Pons (tissue), 1 donor: Measurements from ENCODE around the gene TIGD4.
"Not testable (repeated sequence)": the region's sequence is repeated elsewhere in the genome, so short reads cannot be mapped to it uniquely, and the experiment has no call there.

Experiments used
- DNase-seq: peaks from one replicate; pipeline ENCODE4 v3.0.0-alpha.2; 2016; ENCODE audit warnings: low spot score

TIGD4 gene

DNA sequence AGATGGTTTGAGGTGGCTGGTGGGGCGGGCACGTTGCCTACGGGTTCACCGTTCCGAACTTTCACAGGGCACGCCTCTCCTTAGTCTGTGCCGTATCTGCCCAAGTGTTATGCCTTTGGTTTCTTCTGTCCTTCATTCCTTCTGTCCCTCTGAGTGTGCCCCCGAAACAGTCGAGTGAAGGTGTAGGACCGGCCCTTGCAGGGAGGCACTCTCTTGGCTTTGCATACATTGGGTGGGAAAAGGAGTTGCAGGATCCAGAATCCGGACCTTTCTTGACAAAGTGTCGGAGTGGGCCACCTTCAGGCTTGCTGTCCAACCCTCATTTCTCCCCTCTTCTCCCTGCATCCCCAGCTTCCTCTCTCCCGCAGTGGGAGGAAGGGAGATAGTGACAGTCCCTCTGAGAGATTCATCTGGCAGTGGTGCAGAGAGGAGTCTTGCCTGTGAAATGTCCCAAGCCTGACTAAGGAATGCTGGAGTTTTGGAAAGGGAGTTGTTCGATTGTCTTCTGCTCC, 793 bp upstream of the TIGD4 start:
- peak; percentile 49 for DNase-seq

DNA sequence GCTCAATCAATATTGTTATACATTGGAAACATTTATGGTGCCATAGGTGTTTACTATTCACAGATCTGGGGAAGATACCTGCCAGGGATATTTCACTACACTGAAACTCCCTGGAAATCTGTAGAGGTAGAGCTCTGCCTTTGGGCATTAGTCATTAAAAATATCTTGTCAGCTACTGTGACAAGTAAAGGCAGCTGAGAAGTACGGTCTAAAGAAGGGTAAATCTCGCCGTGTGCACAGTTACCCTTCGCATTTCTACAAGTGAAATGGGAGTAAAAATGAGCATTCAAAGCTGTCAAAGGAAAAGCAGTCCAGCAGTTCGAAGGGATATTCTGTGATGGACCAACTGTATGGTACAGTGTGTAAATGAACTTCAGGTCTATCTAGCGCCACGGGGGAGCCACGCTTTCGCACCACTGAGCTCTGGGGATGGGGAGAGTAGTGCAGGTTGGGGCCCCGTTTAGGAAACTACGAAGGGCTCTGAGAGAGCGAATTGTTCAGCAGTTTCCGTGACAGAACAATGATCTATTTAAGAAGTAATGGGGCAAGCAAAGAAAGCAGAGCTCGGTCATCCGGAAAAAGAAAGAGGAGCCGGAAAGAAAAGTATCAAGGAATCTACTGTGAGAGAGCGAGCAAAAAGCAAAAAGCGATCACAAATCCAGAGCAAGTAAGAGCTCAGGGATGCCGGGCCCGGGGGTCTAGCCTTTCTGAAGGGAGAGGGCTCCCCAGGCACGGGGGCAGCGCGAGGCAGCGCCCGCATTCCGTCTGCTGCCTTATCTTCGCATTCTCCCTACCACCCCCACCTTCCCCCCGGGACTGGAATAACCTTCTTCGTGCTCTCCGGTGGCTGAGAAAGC, 646 bp downstream of the TIGD4 start:
- DNase-seq: peak; percentile 52

GRCh38 chr4:152777488-152777887, 2.0 kb downstream of the TIGD4 start:
- no peak for DNase-seq

DNA sequence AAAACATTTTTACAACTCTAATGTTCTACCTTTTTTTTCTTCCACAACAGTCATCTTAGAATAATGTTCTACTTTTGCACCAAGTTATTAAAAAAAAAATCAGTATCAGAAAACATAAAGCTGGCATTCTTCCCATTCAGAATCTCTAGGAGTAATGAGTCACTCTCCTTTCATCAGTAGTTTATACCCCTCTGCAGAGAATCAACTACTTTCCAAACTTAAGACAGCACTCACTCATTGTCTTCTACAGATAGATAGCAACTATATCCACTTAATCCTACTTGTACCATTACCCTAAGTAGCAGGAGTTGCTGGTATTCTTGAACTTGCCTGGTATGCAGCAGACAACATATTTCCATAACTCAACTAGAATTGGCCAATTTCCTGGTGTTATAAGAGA, 3.2 kb downstream of the TIGD4 start:
- no peak for DNase-seq

GRCh38 chr4:152773953-152774352, 5.6 kb downstream of the TIGD4 start:
- no peak for DNase-seq

GRCh38 chr4:152773339-152773738, 6.2 kb downstream of the TIGD4 start:
- DNase-seq: no peak

- peak; percentile 83 for DNase-seq
Measured at GRCh38 chr4:152771741-152772533, 7.6 kb downstream of the TIGD4 start.

DNA sequence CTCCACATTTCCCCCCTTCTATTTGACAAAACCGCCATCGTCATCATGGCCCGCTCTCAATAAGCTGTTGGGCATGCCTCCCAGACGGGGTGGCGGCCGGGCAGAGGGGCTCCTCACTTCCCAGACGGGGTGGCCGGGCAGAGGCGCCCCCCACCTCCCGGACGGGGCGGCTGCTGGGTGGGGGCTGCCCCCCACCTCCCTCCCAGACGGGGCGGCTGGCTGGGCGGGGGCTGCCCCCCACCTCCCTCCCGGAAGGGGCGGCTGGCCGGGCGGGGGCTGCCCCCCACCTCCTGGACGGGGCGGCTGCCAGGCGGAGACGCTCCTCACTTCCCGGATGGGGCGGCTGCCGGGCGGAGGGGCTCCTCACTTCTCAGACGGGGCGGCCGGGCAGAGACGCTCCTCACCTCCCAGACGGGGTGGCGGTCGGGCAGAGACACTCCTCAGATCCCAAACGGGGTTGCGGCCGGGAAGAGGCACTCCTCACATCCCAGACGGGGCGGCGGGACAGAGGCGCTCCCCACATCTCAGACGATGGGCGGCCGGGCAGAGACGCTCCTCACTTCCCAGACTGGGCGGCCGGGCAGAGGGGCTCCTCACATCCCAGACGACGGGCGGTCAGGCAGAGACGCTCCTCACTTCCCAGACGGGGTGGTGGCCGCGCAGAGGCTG, 14.3 kb downstream of the TIGD4 start:
- DNase-seq: not testable (repeated sequence)

DNA sequence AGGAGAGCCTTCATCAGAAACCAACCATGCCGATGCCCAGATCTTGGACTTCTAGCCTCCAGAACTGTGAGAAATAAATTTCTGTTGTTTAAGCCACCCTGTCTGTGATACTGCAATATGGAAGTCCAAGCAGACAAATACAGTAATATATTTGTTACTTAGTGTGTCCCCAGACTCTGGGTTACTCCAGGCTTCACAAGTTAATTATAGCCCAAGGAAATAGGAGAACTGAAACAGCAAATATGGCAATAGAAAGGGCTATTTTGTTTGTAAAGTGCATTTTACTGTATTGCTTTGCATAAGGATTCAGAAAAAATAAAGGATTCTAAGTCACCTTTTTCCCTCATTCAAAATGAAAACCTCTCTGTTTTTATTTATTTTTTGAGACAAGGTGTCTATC, 15.7 kb downstream of the TIGD4 start:
- DNase-seq: peak; percentile 46

DNA sequence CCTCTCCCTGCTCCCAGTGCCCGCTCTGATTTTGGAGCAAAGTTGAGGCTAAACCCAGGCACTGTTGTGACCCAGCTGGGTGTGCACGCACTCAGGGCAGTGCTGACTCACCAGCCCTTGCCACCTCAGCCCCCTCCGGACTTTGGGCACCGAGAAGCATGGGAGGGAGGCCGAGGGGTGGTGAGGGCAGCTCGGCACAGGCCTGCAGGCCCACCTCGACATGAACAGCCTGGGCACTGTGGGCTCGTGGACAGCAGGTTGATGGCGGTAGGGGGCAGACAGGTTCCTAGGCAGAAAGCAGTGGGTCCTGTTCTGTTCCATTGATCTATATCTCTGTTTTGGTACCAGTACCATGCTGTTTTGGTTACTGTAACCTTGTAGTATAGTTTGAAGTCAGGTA, 30.9 kb downstream of the TIGD4 start:
- no peak for DNase-seq

GRCh38 chr4:152747444-152747843, 32.1 kb downstream of the TIGD4 start:
- no peak for DNase-seq

- DNase-seq: no peak
Measured at GRCh38 chr4:152738827-152739226, 40.7 kb downstream of the TIGD4 start.

DNA sequence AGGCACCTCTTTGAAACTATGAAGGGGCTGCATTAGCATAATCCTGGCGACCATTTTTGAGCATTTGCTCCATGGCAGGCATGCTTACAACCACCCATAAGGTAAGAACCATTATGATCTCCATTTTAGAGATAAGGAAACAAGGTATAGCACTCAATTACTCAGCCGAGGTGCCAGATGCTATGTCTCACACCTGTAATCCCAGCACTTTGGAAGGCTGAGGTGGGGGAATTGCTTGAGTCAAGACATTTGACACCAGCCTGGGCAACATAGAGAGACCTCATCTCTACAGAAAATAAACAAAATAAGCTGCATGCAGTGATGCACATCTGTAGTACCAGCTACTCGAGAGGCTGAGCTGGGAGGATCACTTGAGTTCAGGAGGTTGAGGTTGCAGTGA, 43.6 kb downstream of the TIGD4 start:
- no peak for DNase-seq

DNA sequence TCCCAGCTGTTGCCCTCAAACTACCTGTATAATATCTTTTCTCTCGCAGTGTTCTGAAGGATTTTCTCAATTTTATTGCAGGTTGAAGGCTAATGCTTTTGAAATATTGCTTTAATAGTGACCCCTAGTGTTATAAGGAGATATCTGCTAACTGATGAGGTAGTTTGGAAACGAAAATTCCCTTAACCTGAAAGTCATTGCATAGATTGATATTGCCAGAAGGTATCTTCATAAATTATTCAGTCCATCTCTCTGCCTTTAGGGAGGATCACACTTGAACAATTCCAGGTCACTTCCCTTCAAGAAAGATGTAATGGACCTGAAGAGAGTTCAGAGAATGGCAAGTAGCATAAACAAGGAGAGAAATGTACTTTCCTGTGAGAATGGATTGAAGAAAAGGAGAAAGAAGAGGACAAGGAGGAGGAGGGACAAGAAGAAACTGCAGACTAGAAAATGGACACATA, 44.1 kb downstream of the TIGD4 start:
- DNase-seq: peak; percentile 37

DNA sequence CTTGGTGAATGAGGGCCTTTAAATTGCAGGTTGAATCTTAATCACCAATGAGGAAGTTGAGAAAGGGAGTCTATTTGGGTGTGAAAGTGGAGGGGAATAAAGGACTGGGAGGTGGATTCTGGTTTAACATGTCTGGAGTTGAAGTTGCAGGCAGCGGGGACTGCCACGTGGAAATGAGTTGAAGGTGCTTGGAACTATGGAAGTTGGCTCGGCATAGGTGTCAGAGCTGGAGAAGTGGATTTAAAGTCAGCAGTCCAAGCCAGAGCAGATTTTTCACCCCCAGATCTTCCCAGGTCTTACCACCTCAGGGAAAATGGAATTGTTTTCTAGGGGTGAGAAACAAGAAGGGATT, 44.9 kb downstream of the TIGD4 start:
- no peak for DNase-seq

DNA sequence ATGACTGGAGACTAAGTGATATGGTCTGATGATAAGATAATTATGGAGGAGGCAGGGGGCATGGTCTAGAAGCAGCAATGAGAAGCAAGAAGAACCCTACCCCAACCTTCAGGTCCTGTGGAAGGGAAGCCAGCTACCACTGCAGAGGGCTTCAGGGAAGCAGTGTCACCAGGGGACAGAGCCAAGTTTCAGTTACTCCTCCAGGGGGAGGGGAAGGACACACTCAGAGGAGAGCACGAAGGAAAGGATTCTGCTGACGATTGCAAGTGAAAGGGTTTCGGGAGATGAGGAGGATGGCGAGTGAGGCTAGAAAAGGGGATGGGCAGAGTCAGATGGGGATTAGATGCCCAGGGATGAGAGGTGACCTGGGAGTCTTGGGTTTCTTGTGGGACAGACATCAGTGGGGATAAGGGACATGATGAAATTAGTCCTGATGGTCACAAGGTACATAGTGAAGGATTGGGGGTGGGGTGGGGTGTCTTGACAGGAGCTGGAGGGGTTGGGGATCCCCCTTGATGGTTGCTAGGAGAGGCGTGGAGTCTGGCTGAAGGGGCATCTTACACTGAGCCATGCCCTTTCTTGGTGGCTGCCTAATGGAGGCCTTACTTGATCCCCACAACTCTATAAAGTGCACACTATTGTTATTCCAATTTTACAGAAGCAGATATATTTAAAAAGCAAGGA, 45.4 kb downstream of the TIGD4 start:
- peak; percentile 40 for DNase-seq

- no peak for DNase-seq
Measured at GRCh38 chr4:152731997-152732396, 47.5 kb downstream of the TIGD4 start.

DNA sequence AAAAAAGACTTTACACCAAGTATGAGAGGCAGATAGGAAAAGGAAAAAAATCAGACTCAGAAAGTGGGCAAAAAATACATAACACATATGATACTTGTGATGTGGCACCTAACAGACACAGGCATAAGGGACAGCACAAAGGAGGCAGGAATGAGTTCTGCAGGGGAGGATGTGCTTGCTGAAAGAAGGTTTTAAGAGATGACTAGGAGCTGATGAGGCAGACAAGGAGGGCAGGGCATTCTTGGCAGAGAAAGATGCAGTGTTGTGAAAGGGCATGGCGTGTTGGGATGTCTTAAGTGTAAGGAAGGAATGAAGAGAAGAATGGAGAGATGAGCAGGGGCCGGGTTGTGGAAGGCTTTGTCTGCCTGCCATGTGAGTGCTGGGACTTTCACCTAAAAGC, 50.1 kb downstream of the TIGD4 start:
- DNase-seq: no peak

DNA sequence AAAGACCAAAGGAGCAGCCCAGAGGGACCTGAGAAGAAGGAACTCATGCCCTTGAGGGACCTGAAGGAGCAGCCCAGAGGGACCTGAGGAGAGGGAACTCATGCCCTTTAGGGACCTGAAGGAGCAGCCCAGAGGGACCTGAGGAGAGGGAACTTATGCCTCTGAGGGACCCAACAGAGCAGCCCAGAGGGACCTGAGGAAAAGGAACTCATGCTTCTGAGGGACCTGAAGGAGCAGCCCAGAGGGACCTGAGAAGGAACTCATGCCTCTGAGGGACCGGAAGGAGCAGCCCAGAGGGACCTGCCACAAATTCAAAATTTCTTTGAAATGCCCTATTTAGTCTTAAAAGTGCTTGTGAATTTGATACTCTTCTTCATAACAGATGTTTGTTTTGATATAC, 51.2 kb downstream of the TIGD4 start:
- no peak for DNase-seq

DNA sequence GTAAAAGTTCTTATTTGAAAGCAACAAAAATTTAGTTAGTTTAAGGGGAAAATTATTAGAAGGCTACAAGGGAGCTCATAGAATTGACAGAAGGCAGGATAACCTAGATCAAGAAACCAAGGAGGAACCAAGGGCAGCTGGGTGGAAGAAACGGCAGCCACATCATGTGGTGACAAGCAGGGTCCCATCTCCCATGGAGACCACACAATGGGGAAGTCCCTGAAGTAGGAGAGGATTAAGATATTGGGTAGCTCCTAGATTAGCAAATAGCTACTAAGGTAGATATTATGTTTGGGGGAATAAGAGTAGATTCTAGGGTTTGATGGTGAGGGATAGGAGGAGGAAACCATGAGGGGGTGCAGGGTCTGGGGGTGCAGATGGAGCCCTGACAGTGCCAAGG, 51.7 kb downstream of the TIGD4 start:
- DNase-seq: no peak

DNA sequence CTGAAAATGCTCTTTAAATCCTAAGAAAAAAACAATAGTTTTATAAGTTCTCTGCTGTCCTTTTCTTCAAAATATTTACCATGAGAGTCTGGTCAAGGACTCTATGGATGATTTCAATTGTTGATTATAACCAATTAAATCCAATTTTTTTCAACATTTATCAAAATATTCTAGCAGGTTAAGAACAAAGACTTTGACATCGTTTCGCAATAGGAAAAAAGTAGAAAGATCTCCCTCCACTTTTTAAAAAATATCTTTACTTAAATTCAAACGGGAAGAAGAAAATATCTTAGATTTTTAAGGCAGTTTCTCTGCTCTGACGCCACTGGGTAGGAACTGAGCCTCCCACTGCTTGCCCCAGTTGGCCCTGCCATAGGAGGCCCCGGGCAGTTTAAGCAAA, 55.0 kb downstream of the TIGD4 start:
- no peak for DNase-seq

DNA sequence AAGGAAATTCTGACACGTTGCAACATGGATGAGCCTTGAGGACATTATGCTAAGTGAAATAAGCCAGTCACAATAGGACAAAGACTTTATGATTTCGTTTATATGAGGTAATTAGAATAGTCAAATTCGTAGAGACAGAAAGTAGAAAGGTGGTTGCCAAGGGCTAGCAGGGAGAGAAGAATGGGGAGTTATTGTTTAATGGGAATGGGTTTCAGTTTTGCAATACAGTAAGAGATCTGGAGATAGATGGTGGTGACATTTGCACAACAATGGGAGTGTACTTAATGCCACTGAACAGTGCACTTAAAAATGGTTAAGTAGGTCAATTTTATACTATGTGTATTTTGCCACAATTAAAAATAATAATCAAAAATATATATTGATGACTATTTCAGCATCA, 56.3 kb downstream of the TIGD4 start:
- no peak for DNase-seq
